Measurements from ENCODE around the gene ZNF211. TPM values are rescaled to one million over a fixed set of nuclear protein-coding genes. Genes with fewer than 3 reads are reported as not detected.

The ZNF211 gene
- total RNA-seq, 1 experiment from 2014 or later: 10.1 TPM

- Histone ChIP-seq H3K9me2 (replicated peaks; ENCODE audit: low read length) (no peaks in the 10 kb centered on the region), H4K20me1 (ENCODE audit: low read length) (no peaks in the 10 kb centered on the region), H3K27ac (ENCODE audit: low read length) (no peak overlapping the region), H3K9me3 (ENCODE audit: low read length) (peaks cover 49% of the 10 kb centered on the region), H3K4me3 (ENCODE audit: low read length) (no peak overlapping the region; the same call in 1 of the 2 replicates), H3K27me3 (ENCODE audit: low read length) (no peaks in the 10 kb centered on the region), H3K36me3 (ENCODE audit: low read depth, low read length) (peaks cover 66% of the 10 kb centered on the region), H3K79me2 (ENCODE audit: low read length) (peaks cover 1% of the 10 kb centered on the region; the same call in 1 of the 2 replicates), H3F3A (ENCODE audit: low read length, unreplicated experiment) (no peaks in the 10 kb centered on the region), H3K9ac (ENCODE audit: low read length) (no peak overlapping the region), H3K4me1 (ENCODE audit: insufficient read depth, low read length) (no peaks in the 10 kb centered on the region), H3K4me2 (ENCODE audit: low read length) (no peak overlapping the region), H2AFZ (ENCODE audit: low read length) (no peak overlapping the region)
- ATAC-seq: no peak
- no peak for TF ChIP-seq CTCF (conservative IDR thresholded peaks at IDR 0.05; ENCODE audit: low read depth, low read length)
- TF ChIP-seq EZH2 (IDR thresholded peaks at IDR 0.05; ENCODE audit: low read length, unreplicated experiment): no peak
- no peak for TF ChIP-seq EZH2phosphoT487 (IDR thresholded peaks at IDR 0.05; ENCODE audit: borderline replicate concordance, low read length)
- DNase-seq: no peak
- intact Hi-C loops (cut with micrococcal nuclease): no loop called here
- no TSS peak for BruUV-seq (replicated peaks)
- CTCF ChIA-PET: no interaction called here
- POLR2A ChIA-PET (ENCODE audit: unreplicated experiment): no interaction called here
These were observed 26.0 kb upstream of the ZNF211 start for GRCh38 chr19:57606931-57607330.

GRCh38 chr19:57611113-57611512, 21.9 kb upstream of the ZNF211 start:
- Histone ChIP-seq H2AFZ (ENCODE audit: low read length) (no peak overlapping the region), H4K20me1 (ENCODE audit: low read length) (no peaks in the 10 kb centered on the region), H3K4me1 (ENCODE audit: insufficient read depth, low read length) (no peaks in the 10 kb centered on the region), H3K27me3 (ENCODE audit: low read length) (no peaks in the 10 kb centered on the region), H3K9me3 (ENCODE audit: low read length) (peaks cover 37% of the 10 kb centered on the region), H3K4me2 (ENCODE audit: low read length) (no peak overlapping the region), H3K79me2 (ENCODE audit: low read length) (peaks cover 20% of the 10 kb centered on the region), H3K36me3 (ENCODE audit: low read depth, low read length) (peaks cover 44% of the 10 kb centered on the region), H3F3A (ENCODE audit: low read length, unreplicated experiment) (no peaks in the 10 kb centered on the region), H3K9me2 (replicated peaks; ENCODE audit: low read length) (no peaks in the 10 kb centered on the region), H3K4me3 (ENCODE audit: low read length) (no peak overlapping the region), H3K27ac (ENCODE audit: low read length) (no peak overlapping the region), H3K9ac (ENCODE audit: low read length) (no peak overlapping the region)
- no peak for TF ChIP-seq EZH2 (IDR thresholded peaks at IDR 0.05; ENCODE audit: low read length, unreplicated experiment)
- TF ChIP-seq CTCF (conservative IDR thresholded peaks at IDR 0.05; ENCODE audit: low read depth, low read length): no peak
- TF ChIP-seq EZH2phosphoT487 (IDR thresholded peaks at IDR 0.05; ENCODE audit: borderline replicate concordance, low read length): no peak
- ATAC-seq (no peak), DNase-seq (no peak)
- intact Hi-C loops (cut with micrococcal nuclease): no loop called here
- ChIA-PET POLR2A (ENCODE audit: unreplicated experiment) (no interaction called here), CTCF (no interaction called here)
- BruUV-seq (replicated peaks): no TSS peak

GRCh38 chr19:57613941-57614743, 18.8 kb upstream of the ZNF211 start, which contains the start of gene ZNF134:
Gene ZNF134 (plus strand): TSS chr19:57614242. CDS start chr19:57619469, 5,227 bp downstream.
- H3K4me3 ChIP-seq (ENCODE audit: low read length): peak within 1 kb of the TSS; percentile 91
- DNase-seq (peak; percentile 95), ATAC-seq (peak; percentile 100)
- POLR2A ChIA-PET (ENCODE audit: unreplicated experiment): interaction anchor here (0.6 kb wide), 1 partner anchor 19 kb away, joined by 3 read pairs; the partner anchor contains the start of gene ZNF211
- TF ChIP-seq EZH2 (IDR thresholded peaks at IDR 0.05; ENCODE audit: low read length, unreplicated experiment) (no peak), CTCF (conservative IDR thresholded peaks at IDR 0.05; ENCODE audit: low read depth, low read length) (no peak; the same call in 1 of the 2 replicates), EZH2phosphoT487 (IDR thresholded peaks at IDR 0.05; ENCODE audit: borderline replicate concordance, low read length) (no peak)
- no peaks in the 10 kb centered on the region for H3K9me2 ChIP-seq (replicated peaks; ENCODE audit: low read length)
- H3K27ac ChIP-seq (ENCODE audit: low read length): no peak within 1 kb of the TSS
- peak within 1 kb of the TSS; percentile 83 for H2AFZ ChIP-seq (ENCODE audit: low read length)
- H3K4me2 ChIP-seq (ENCODE audit: low read length): peak within 1 kb of the TSS; percentile 89
- no peaks in the 10 kb centered on the region for H3F3A ChIP-seq (ENCODE audit: low read length, unreplicated experiment)
- peak within 1 kb of the TSS; percentile 87 for H3K9ac ChIP-seq (ENCODE audit: low read length)
- peaks cover 41% of the 10 kb centered on the region for H3K79me2 ChIP-seq (ENCODE audit: low read length)
- peaks cover 49% of the 10 kb centered on the region for H3K36me3 ChIP-seq (ENCODE audit: low read depth, low read length)
- no peaks in the 10 kb centered on the region for H3K4me1 ChIP-seq (ENCODE audit: insufficient read depth, low read length)
- TSS peak; percentile 65 for BruUV-seq (replicated peaks)
- CTCF ChIA-PET: no interaction called here
- H3K27me3 ChIP-seq (ENCODE audit: low read length): no peaks in the 10 kb centered on the region
- peaks cover 50% of the 10 kb centered on the region for H3K9me3 ChIP-seq (ENCODE audit: low read length)
- H4K20me1 ChIP-seq (ENCODE audit: low read length): no peaks in the 10 kb centered on the region
- intact Hi-C loops (cut with micrococcal nuclease): loop anchor here (1.0 kb wide), 1 partner anchor 36 kb away; the partner anchor contains the start of gene ZNF416

Measured in PC-3 (cell line).